Midbrain (tissue), 1 donor: ENCODE data around the gene FARSA.
"Not testable (repeated sequence)": the region's sequence is repeated elsewhere in the genome, so short reads cannot be mapped to it uniquely, and the experiment has no call there.

Experiments
- DNase-seq: peaks from one replicate; lab custom pipeline; 2025; lab: John Stamatoyannopoulos, UW

The FARSA gene

GRCh38 chr19:12953799-12954611 is 20.5 kb upstream of the FARSA start:
- DNase-seq: no peak

- DNase-seq: no peak
These were observed 19.8 kb upstream of the FARSA start for GRCh38 chr19:12953138-12953798.

GRCh38 chr19:12952488-12953137 is 19.1 kb upstream of the FARSA start:
- no peak for DNase-seq

- DNase-seq: not testable (repeated sequence)
These were observed 18.5 kb upstream of the FARSA start for GRCh38 chr19:12952050-12952449.

- no peak for DNase-seq
These were observed 16.1 kb upstream of the FARSA start for GRCh38 chr19:12949363-12950283.

- DNase-seq: no peak
These were observed 15.3 kb upstream of the FARSA start for GRCh38 chr19:12948612-12949362.

- DNase-seq: no peak
These were observed 14.4 kb upstream of the FARSA start for GRCh38 chr19:12947702-12948611.

GRCh38 chr19:12946731-12947496 is 13.4 kb upstream of the FARSA start:
- DNase-seq: no peak

GRCh38 chr19:12946092-12946721 is 12.7 kb upstream of the FARSA start:
- no peak for DNase-seq

GRCh38 chr19:12945479-12946091 is 12.1 kb upstream of the FARSA start, which contains the start of gene RAD23A:
RAD23A (plus strand) TSS chr19:12945862; CDS start chr19:12945949, 87 bp downstream.
- peak; percentile 89 for DNase-seq

- DNase-seq: no peak
These were observed 10.7 kb upstream of the FARSA start for GRCh38 chr19:12944104-12944674.

- DNase-seq: no peak
These were observed 10.0 kb upstream of the FARSA start for GRCh38 chr19:12943437-12944044.

GRCh38 chr19:12940897-12941296 is 7.4 kb upstream of the FARSA start:
- no peak for DNase-seq

- DNase-seq: no peak
These were observed 6.5 kb upstream of the FARSA start for GRCh38 chr19:12939975-12940423.

GRCh38 chr19:12938779-12939601 is 5.5 kb upstream of the FARSA start:
- no peak for DNase-seq
